HEK293T (cell line): Measurements from ENCODE around the gene ZNF736.

Source experiments
- ELF4 ChIP-seq: fragments of 450-650 bp; IDR thresholded peaks from 2 replicates; pipeline ENCODE4 v1.6.1; 2017; ENCODE audit warnings: antibody characterized with exemption
- HDGF ChIP-seq: fragments of 450-650 bp; IDR thresholded peaks from 2 replicates; pipeline ENCODE4 v1.6.1; 2017; ENCODE audit warnings: antibody characterized with exemption, borderline replicate concordance
- SUZ12 ChIP-seq: fragments of 450-650 bp; IDR thresholded peaks from 2 replicates; pipeline ENCODE4 v1.6.1; 2016; ENCODE audit warnings: mild to moderate bottlenecking
- TARDBP ChIP-seq: fragments of 450-650 bp; IDR thresholded peaks from 2 replicates; pipeline ENCODE4 v1.6.1; 2016

- TF ChIP-seq TARDBP (no peak), HDGF (no peak), SUZ12 (no peak), ELF4 (no peak)
These were observed 5.8 kb upstream of the ZNF736 start for GRCh38 chr7:64308016-64308270.
